GM12878 (cell line): ENCODE data around the gene JAG2. TPM values are rescaled to one million over a fixed set of nuclear protein-coding genes. Genes with fewer than 3 reads are reported as not detected.

Experiments
- ATAC-seq: fragments of 200-7000 bp; cut with Tn5 transposase; 3 replicates; pipeline ENCODE4 v1.9.1; 2020; ENCODE audit warnings: mild to moderate bottlenecking, moderate library complexity
- BruUV-seq: library from RNA; stranded (reverse); fragments of 400-500 nt; replicated peaks from 2 replicates; lab custom pipeline; 2021; lab: Mats Ljungman, UMichigan
- CTCF ChIA-PET: fragments of 300-600 bp; sonication (Branson Sonifier 250); formaldehyde crosslinking; extraction: SDS; loops from one replicate; lab custom pipeline; 2021; ENCODE audit warnings: inconsistent platforms; lab: Yijun Ruan, JAX
- POLR2A ChIA-PET: fragments of 350-600 bp; formaldehyde crosslinking; extraction: SDS; loops from one replicate; lab custom pipeline; 2021; ENCODE audit warnings: inconsistent platforms; lab: Charles Lee
- RAD21 ChIA-PET: fragments of 300-600 bp; sonication (Branson Sonifier 250); formaldehyde crosslinking; loops from one replicate; lab custom pipeline; 2023; ENCODE audit warnings: antibody characterized with exemption; ENCODE audit not compliant: unreplicated experiment; lab: Charles Lee
- SMC1A ChIA-PET: fragments of 300-600 bp; sonication (Branson Sonifier 250); formaldehyde crosslinking; loops from one replicate; lab custom pipeline; 2023; ENCODE audit not compliant: unreplicated experiment, uncharacterized antibody; lab: Charles Lee
- DNase-seq: peaks from one replicate; pipeline ENCODE4 v3.0.0-alpha.2; 2011; ENCODE audit warnings: low read depth, low spot score
- FAIRE-seq: peaks from 3 replicates; lab custom pipeline; 2011; peaks lifted over from hg19 to GRCh38; lab: Jason Lieb, UNC
- H2AFZ ChIP-seq: 2 replicates; pipeline ENCODE4 v1.6.0; 2011; ENCODE audit warnings: low read depth, low read length, control low read depth; ENCODE audit not compliant: control insufficient read depth
- H3K27ac ChIP-seq: 2 replicates; pipeline ENCODE4 v1.5.1; 2011; ENCODE audit warnings: control low read depth; ENCODE audit not compliant: control insufficient read depth, insufficient read depth
- H3K27me3 ChIP-seq, 2 experiments: replicated peaks in 1 of 2; 2 replicates each; pipeline versions ENCODE4 v1.6.0 to v1.6.1; 2011; ENCODE audit warnings: low read length in 1 of 2; ENCODE audit not compliant: control insufficient read depth in 2 of 2, insufficient read depth in 2 of 2
- H3K36me3 ChIP-seq, 2 experiments: 2 replicates each; pipeline ENCODE4 v1.5.1; 2011; ENCODE audit warnings: low read length in 1 of 2; ENCODE audit not compliant: control insufficient read depth in 2 of 2, insufficient read depth in 2 of 2
- H3K4me1 ChIP-seq: 2 replicates; pipeline ENCODE4 v1.6.1; 2011; ENCODE audit warnings: mild to moderate bottlenecking, low read length, moderate library complexity, mixed read lengths; ENCODE audit not compliant: control insufficient read depth, insufficient read depth
- H3K4me2 ChIP-seq: 2 replicates; pipeline ENCODE4 v1.6.0; 2011; ENCODE audit warnings: control low read depth; ENCODE audit not compliant: control insufficient read depth, insufficient read depth
- H3K4me3 ChIP-seq: fragments of 200-600 bp; sonication (generic); 2 replicates; pipeline ENCODE4 v1.5.1; 2016
- H3K79me2 ChIP-seq: 2 replicates; pipeline ENCODE4 v1.6.0; 2011; ENCODE audit warnings: low read length; ENCODE audit not compliant: control insufficient read depth, insufficient read depth
- H3K9ac ChIP-seq: 2 replicates; pipeline ENCODE4 v1.8.0; 2011; ENCODE audit warnings: low read length, control low read depth, mixed read lengths; ENCODE audit not compliant: control insufficient read depth, insufficient read depth
- H3K9me3 ChIP-seq: replicated peaks from 3 replicates; pipeline ENCODE4 v1.5.1; 2011; ENCODE audit warnings: mild to moderate bottlenecking, low read length; ENCODE audit not compliant: control insufficient read depth, insufficient read depth
- H4K20me1 ChIP-seq: 2 replicates; pipeline ENCODE4 v1.6.0; 2011; ENCODE audit not compliant: control insufficient read depth, insufficient read depth
- CTCF ChIP-seq, 3 experiments: IDR thresholded peaks in 2 of 3; conservative IDR thresholded peaks in 1 of 3; 2 replicates each; pipeline ENCODE4 v1.5.1; 2011; ENCODE audit warnings: low read depth in 3 of 3, low read length in 3 of 3, mild to moderate bottlenecking in 3 of 3, control low read depth in 2 of 3, moderate library complexity in 2 of 3, inconsistent platforms in 1 of 3, mixed read lengths in 1 of 3; ENCODE audit not compliant: control insufficient read depth in 2 of 3, insufficient read depth in 1 of 3; ENCODE audit errors: extremely low read depth in 1 of 3
- ESRRA ChIP-seq: IDR thresholded peaks from 2 replicates; pipeline ENCODE4 v1.6.1; 2012; ENCODE audit warnings: mild to moderate bottlenecking, low read length, improper control_type of control experiment
- KLF5 ChIP-seq: fragments of 450-650 bp; IDR thresholded peaks from 2 replicates; pipeline ENCODE4 v1.6.1; 2014; ENCODE audit warnings: mild to moderate bottlenecking; ENCODE audit not compliant: partially characterized antibody
- MYB ChIP-seq: fragments of 150-350 bp; IDR thresholded peaks from 2 replicates; pipeline ENCODE4 v1.6.1; 2014; ENCODE audit warnings: mild to moderate bottlenecking, low read depth, low read length, borderline replicate concordance
- NFXL1 ChIP-seq: fragments of 450-650 bp; IDR thresholded peaks from 2 replicates; pipeline ENCODE4 v1.6.1; 2017; ENCODE audit warnings: antibody characterized with exemption, mild to moderate bottlenecking, borderline replicate concordance
- NR2F1 ChIP-seq: fragments of 450-650 bp; conservative IDR thresholded peaks from 2 replicates; pipeline ENCODE4 v1.6.1; 2017; ENCODE audit warnings: mild to moderate bottlenecking
- PKNOX1 ChIP-seq: fragments of 450-650 bp; IDR thresholded peaks from 2 replicates; pipeline ENCODE4 v1.6.1; 2016; ENCODE audit warnings: mild to moderate bottlenecking
- RAD51 ChIP-seq: fragments of 450-650 bp; IDR thresholded peaks from 2 replicates; pipeline ENCODE4 v1.6.1; 2016; ENCODE audit warnings: moderate library complexity, mild to moderate bottlenecking, inconsistent platforms
- RBBP5 ChIP-seq: fragments of 200-600 bp; sonication (generic); conservative IDR thresholded peaks from 2 replicates; pipeline ENCODE4 v1.6.1; 2016
- USF1 ChIP-seq: IDR thresholded peaks from 2 replicates; pipeline ENCODE4 v1.6.1; 2011; ENCODE audit warnings: borderline replicate concordance, low read depth, mild to moderate bottlenecking, moderate library complexity, mixed read lengths, low read length; ENCODE audit not compliant: insufficient read depth; ENCODE audit errors: extremely low read length
- ZNF384 ChIP-seq: IDR thresholded peaks from 2 replicates; pipeline ENCODE4 v1.6.1; 2012; ENCODE audit warnings: low read depth, mild to moderate bottlenecking, low read length, improper control_type of control experiment, borderline replicate concordance
- ZNF622 ChIP-seq: fragments of 450-650 bp; IDR thresholded peaks from 2 replicates; pipeline ENCODE4 v1.6.1; 2017; ENCODE audit warnings: mild to moderate bottlenecking, inconsistent platforms
- WGBS: methylation state at CpG from one replicate; pipeline ENCODE4 v1.1.6; 2016; ENCODE audit warnings: low lambda C conversion rate; ENCODE audit not compliant: insufficient replicate concordance, insufficient coverage; ENCODE audit errors: missing lambda C conversion rate; 5-methylcytosine and 5-hydroxymethylcytosine counted together
- in situ Hi-C: fragments of 300-500 bp; cut with MboI; formaldehyde crosslinking; loops from 9 replicates; pipeline ENCODE4 v1.14.3; 2018; ENCODE audit warnings: mixed read lengths
- intact Hi-C: fragments of 100-400 bp; cut with micrococcal nuclease; formaldehyde crosslinking; loops from one replicate; pipeline ENCODE4 v1.14.2; 2022; ENCODE audit not compliant: unreplicated experiment
- polyA plus RNA-seq, 11 experiments: library from polyadenylated mRNA; depleted of rRNA in 4 of 11; unstranded in 6 of 11; stranded (reverse) in 5 of 11; fragments of >200 nt; fragmentation: Nextera tagmentation in 4 of 11; fragmentation: Illumina TruSeq in 1 of 11; extraction: Ambion mirVana in 4 of 11; extraction: Trizol in 1 of 11; gene quantifications; 1 replicate in 1 of 11; 2 replicates in 10 of 11; pipeline versions ENCODE4 v1.2.1 to v1.2.3, GENCODE V29; 2011 to 2016; ENCODE audit warnings: inconsistent platforms in 2 of 11, missing spikeins in 2 of 11, low read depth in 1 of 11
- total RNA-seq, 4 experiments: library from RNA; depleted of rRNA in 3 of 4; stranded (reverse); fragments of >200 nt in 3 of 4; fragmentation: Illumina TruSeq in 1 of 4; extraction: Trizol in 1 of 4; gene quantifications; 2 replicates each; pipeline versions ENCODE4 v1.2.1 to v1.2.3, GENCODE V29; 2013 to 2021

JAG2 gene
- total and polyA plus RNA-seq, 10 of the 15 experiments (the other 5 are each of a cell fraction or from before 2014, with no cell fraction given): 0.04 to 0.14 (median 0.06) TPM; not detected in 5

- DNase-seq (no peak), ATAC-seq (peak; percentile 40; the same call in 2 of the 3 replicates), FAIRE-seq (no peak)
- Histone ChIP-seq H3K27ac (no peak overlapping the region), H3K27me3 (no peaks in the 10 kb centered on the region), H2AFZ (no peak overlapping the region), H3K79me2 (no peaks in the 10 kb centered on the region), H4K20me1 (no peaks in the 10 kb centered on the region), H3K9ac (no peak overlapping the region), H3K36me3 (no peaks in the 10 kb centered on the region), H3K9me3 (peaks cover 4% of the 10 kb centered on the region; the same call in 1 of the 3 replicates), H3K4me3 (no peak overlapping the region), H3K4me2 (no peak overlapping the region), H3K4me1 (no peaks in the 10 kb centered on the region)
- ChIA-PET SMC1A (no interaction called here), CTCF (no interaction called here), POLR2A (no interaction called here), RAD21 (no interaction called here)
- intact Hi-C loops (no loop called here), in situ Hi-C loops (no loop called here)
- WGBS: 50% methylated on average over 32 of the region's 32 CpGs
- no peak for TF ChIP-seq MYB
- TF ChIP-seq CTCF (IDR thresholded peaks at IDR 0.05 in 2 of 3, conservative IDR thresholded peaks at IDR 0.05 in 1 of 3; ENCODE audit: control insufficient read depth in 2 of 3, extremely low read depth in 1 of 3, insufficient read depth in 1 of 3, low read depth in 3 of 3, low read length in 3 of 3): peak in 1 of 3 experiments; percentile 17; a peak in 1 of 6 replicates
- no TSS peak for BruUV-seq
Observed at GRCh38 chr14:105144666-105145380, 23.8 kb downstream of the JAG2 start.

- ChIA-PET CTCF (no interaction called here), POLR2A (no interaction called here), RAD21 (no interaction called here), SMC1A (no interaction called here)
- no peak overlapping the region for H3K9ac ChIP-seq
- no peaks in the 10 kb centered on the region for H4K20me1 ChIP-seq
- no peak for ATAC-seq
- H3K4me1 ChIP-seq: no peaks in the 10 kb centered on the region
- H3K27ac ChIP-seq: no peak overlapping the region
- H3K27me3 ChIP-seq: no peaks in the 10 kb centered on the region
- H3K79me2 ChIP-seq: no peaks in the 10 kb centered on the region
- no peak overlapping the region for H2AFZ ChIP-seq
- intact Hi-C loops: no loop called here
- no TSS peak for BruUV-seq
- DNase-seq: no peak
- 57% methylated on average over 15 of the region's 16 CpGs for WGBS
- H3K4me3 ChIP-seq: no peak overlapping the region
- FAIRE-seq: no peak
- no peaks in the 10 kb centered on the region for H3K36me3 ChIP-seq
- H3K9me3 ChIP-seq: peaks cover 8% of the 10 kb centered on the region; the same call in 1 of the 3 replicates
- no peak overlapping the region for H3K4me2 ChIP-seq
- in situ Hi-C loops: no loop called here
- TF ChIP-seq ZNF622 (no peak), KLF5 (no peak), RBBP5 (no peak), MYB (no peak), ZNF384 (no peak), NR2F1 (no peak), USF1 (no peak), NFXL1 (no peak), ESRRA (no peak), PKNOX1 (no peak), RAD51 (no peak)
Observed at GRCh38 chr14:105144026-105144665, 24.4 kb downstream of the JAG2 start.
